ENCODE results near the gene RNASE11.

Gene RNASE11

GRCh38 chr14:20624495-20625070 lies 36.8 kb upstream of the RNASE11 start:
- Histone ChIP-seq H3K27ac (ENCODE audit: extremely low read depth, low read depth, low read length) (peak overlapping the region; percentile 35), H3K4me3 (ENCODE audit: low read depth, low read length) (peak overlapping the region; percentile 51), H3K36me3 (ENCODE audit: control insufficient read depth in 2 of 2, insufficient read depth in 1 of 2, low read length in 2 of 2) (no peaks in the 10 kb centered on the region), H3K4me1 (ENCODE audit: control insufficient read depth, insufficient read depth, low read length) (no peaks in the 10 kb centered on the region), H3K9me3 (ENCODE audit: control insufficient read depth, insufficient read depth, low read depth, low read length) (no peaks in the 10 kb centered on the region)
- CTCF ChIA-PET = interaction anchor here (1.3 kb wide), 1 partner anchor 11 kb away, joined by 3 read pairs; no protein-coding TSS in a partner anchor
- POLR2A ChIA-PET = no interaction called here
- TF ChIP-seq ZNF677 (tag by site-specific recombination; IDR thresholded peaks at IDR 0.05) = no peak
- TF ChIP-seq ZNF433 (tag by site-specific recombination; IDR thresholded peaks at IDR 0.05; ENCODE audit: low read depth) = no peak
- TF ChIP-seq ZNF792 (tag by site-specific recombination; IDR thresholded peaks at IDR 0.05) = peak; percentile 78; the same call in 1 of the 2 replicates
- TF ChIP-seq ZNF776 (tag by site-specific recombination; IDR thresholded peaks at IDR 0.05; ENCODE audit: borderline replicate concordance) = no peak
- no peak for TF ChIP-seq ZNF391 (tag by site-specific recombination; IDR thresholded peaks at IDR 0.05; ENCODE audit: borderline replicate concordance, low read depth)
- no peak for TF ChIP-seq ZNF146 (tag by site-specific recombination; IDR thresholded peaks at IDR 0.05)
- no peak for TF ChIP-seq ZNF777 (tag by site-specific recombination; IDR thresholded peaks at IDR 0.05; ENCODE audit: borderline replicate concordance)
- 0 out of 2 replicates have a peak, but pooled peaks have one; percentile 33 for TF ChIP-seq ZNF76 (tag by site-specific recombination; IDR thresholded peaks at IDR 0.05; ENCODE audit: borderline replicate concordance, low read depth)
- TF ChIP-seq BCL11A (tag by site-specific recombination; IDR thresholded peaks at IDR 0.05; ENCODE audit: low read depth) = no peak
- TF ChIP-seq ZNF19 (tag by site-specific recombination; IDR thresholded peaks at IDR 0.05; ENCODE audit: low read depth) = no peak
- TF ChIP-seq ZNF362 (tag by site-specific recombination; IDR thresholded peaks at IDR 0.05) = no peak
- TF ChIP-seq ZNF670 (tag by site-specific recombination; IDR thresholded peaks at IDR 0.05; ENCODE audit: low read depth) = no peak
- no peak for TF ChIP-seq ZSCAN16 (tag by site-specific recombination; IDR thresholded peaks at IDR 0.05)
- TF ChIP-seq ZSCAN5A (tag by site-specific recombination; IDR thresholded peaks at IDR 0.05) = no peak
- TF ChIP-seq ZNF169 (tag by site-specific recombination; IDR thresholded peaks at IDR 0.05) = no peak
- TF ChIP-seq ZBTB49 (tag by site-specific recombination; IDR thresholded peaks at IDR 0.05; ENCODE audit: low read depth) = no peak
- TF ChIP-seq ZFP37 (tag by site-specific recombination; IDR thresholded peaks at IDR 0.05) = no peak
- no peak for TF ChIP-seq ZSCAN30 (tag by site-specific recombination; IDR thresholded peaks at IDR 0.05)
- no peak; the same call in 1 of the 2 replicates for TF ChIP-seq ZNF561 (tag by site-specific recombination; IDR thresholded peaks at IDR 0.05; ENCODE audit: borderline replicate concordance)
- no peak; the same call in 1 of the 2 replicates for TF ChIP-seq TRIM28 (IDR thresholded peaks at IDR 0.05; ENCODE audit: borderline replicate concordance, low read length)
- TF ChIP-seq RBAK (tag by site-specific recombination; IDR thresholded peaks at IDR 0.05) = no peak
- no peak for TF ChIP-seq ZNF302 (tag by site-specific recombination; IDR thresholded peaks at IDR 0.05; ENCODE audit: low read depth)
- TF ChIP-seq ZNF311 (tag by site-specific recombination; IDR thresholded peaks at IDR 0.05; ENCODE audit: borderline replicate concordance) = no peak
- no peak for TF ChIP-seq ZBTB44 (tag by site-specific recombination; IDR thresholded peaks at IDR 0.05)
- peak; percentile 43; the same call in 1 of the 2 replicates for TF ChIP-seq ZBTB20 (tag by site-specific recombination; IDR thresholded peaks at IDR 0.05)
- no peak for TF ChIP-seq IKZF3 (tag by site-specific recombination; IDR thresholded peaks at IDR 0.05)
- no peak for TF ChIP-seq ZNF157 (tag by site-specific recombination; IDR thresholded peaks at IDR 0.05)
- TF ChIP-seq ZNF140 (tag by site-specific recombination; IDR thresholded peaks at IDR 0.05) = no peak
- peak; percentile 86 for TF ChIP-seq KLF7 (tag by site-specific recombination; IDR thresholded peaks at IDR 0.05; ENCODE audit: borderline replicate concordance)
- no peak; the same call in 1 of the 2 replicates for TF ChIP-seq ZNF629 (tag by site-specific recombination; IDR thresholded peaks at IDR 0.05)
- no peak for TF ChIP-seq ZSCAN4 (tag by site-specific recombination; IDR thresholded peaks at IDR 0.05)
- peak; percentile 50; the same call in 1 of the 2 replicates for TF ChIP-seq ZNF335 (tag by site-specific recombination; conservative IDR thresholded peaks at IDR 0.05)

Measured in HEK293 (cell line).